GM06990 (cell line): ENCODE data around the gene ADCY9.

Source experiments
- DNase-seq: peaks from one replicate; pipeline ENCODE4 v3.0.0-alpha.2; 2011; ENCODE audit not compliant: insufficient read length; ENCODE audit errors: extremely low read depth
- H3K27me3 ChIP-seq: replicated peaks from 2 replicates; pipeline ENCODE4 v1.6.0; 2011; ENCODE audit warnings: low read length; ENCODE audit not compliant: control insufficient read depth, insufficient read depth
- H3K36me3 ChIP-seq: 2 replicates; pipeline ENCODE4 v1.5.1; 2011; ENCODE audit warnings: low read length; ENCODE audit not compliant: control insufficient read depth, insufficient read depth
- H3K4me3 ChIP-seq: replicated peaks from 2 replicates; pipeline ENCODE4 v1.5.1; 2011; ENCODE audit warnings: low read depth, mild to moderate bottlenecking, control low read depth, low read length
- CTCF ChIP-seq: IDR thresholded peaks from 2 replicates; pipeline ENCODE4 v1.5.1; 2011; ENCODE audit warnings: low read length, control low read depth, mild to moderate bottlenecking, inconsistent platforms; ENCODE audit not compliant: insufficient read depth, poor library complexity, severe bottlenecking

ADCY9 gene

GRCh38 chr16:3912897-3913296, 203.3 kb downstream of the ADCY9 start:
- no peak for DNase-seq
- no peak for TF ChIP-seq CTCF

More at GRCh38 chr16:3912897-3913296, 203.3 kb downstream of the ADCY9 start:
- Histone ChIP-seq H3K27me3 (no peaks in the 10 kb centered on the region; the same call in none of the 2 replicates), H3K36me3 (no peaks in the 10 kb centered on the region), H3K4me3 (no peak overlapping the region)
